ENCODE measurements around the gene METAP2. TPM values are rescaled to one million over a fixed set of nuclear protein-coding genes. Genes with fewer than 3 reads are reported as not detected.
"Not testable (repeated sequence)": the region's sequence is repeated elsewhere in the genome, so short reads cannot be mapped to it uniquely, and the experiment has no call there.

METAP2 gene
- total RNA-seq, 2 donors from 2014 or later, result 24.5 to 87.6 TPM

GRCh38 chr12:95437565-95437964 is 36.4 kb upstream of the METAP2 start:
- TF ChIP-seq CTCF (IDR thresholded peaks at IDR 0.05), result no peak
- Histone ChIP-seq H3K4me3 (no peak overlapping the region), H3K27ac (no peak overlapping the region), H3K27me3 (replicated peaks; ENCODE audit: insufficient read depth) (no peaks in the 10 kb centered on the region), H3K9me3 (no peaks in the 10 kb centered on the region), H3K4me1 (ENCODE audit: control insufficient read depth in 1 of 2, low read depth in 2 of 2) (no peaks in the 10 kb centered on the region), H3K36me3 (no peaks in the 10 kb centered on the region)
- DNase-seq (ENCODE audit: low spot score) (no peak), ATAC-seq (ENCODE audit: insufficient number of reproducible peaks, low FRiP score, low read depth) (no peak)

DNA sequence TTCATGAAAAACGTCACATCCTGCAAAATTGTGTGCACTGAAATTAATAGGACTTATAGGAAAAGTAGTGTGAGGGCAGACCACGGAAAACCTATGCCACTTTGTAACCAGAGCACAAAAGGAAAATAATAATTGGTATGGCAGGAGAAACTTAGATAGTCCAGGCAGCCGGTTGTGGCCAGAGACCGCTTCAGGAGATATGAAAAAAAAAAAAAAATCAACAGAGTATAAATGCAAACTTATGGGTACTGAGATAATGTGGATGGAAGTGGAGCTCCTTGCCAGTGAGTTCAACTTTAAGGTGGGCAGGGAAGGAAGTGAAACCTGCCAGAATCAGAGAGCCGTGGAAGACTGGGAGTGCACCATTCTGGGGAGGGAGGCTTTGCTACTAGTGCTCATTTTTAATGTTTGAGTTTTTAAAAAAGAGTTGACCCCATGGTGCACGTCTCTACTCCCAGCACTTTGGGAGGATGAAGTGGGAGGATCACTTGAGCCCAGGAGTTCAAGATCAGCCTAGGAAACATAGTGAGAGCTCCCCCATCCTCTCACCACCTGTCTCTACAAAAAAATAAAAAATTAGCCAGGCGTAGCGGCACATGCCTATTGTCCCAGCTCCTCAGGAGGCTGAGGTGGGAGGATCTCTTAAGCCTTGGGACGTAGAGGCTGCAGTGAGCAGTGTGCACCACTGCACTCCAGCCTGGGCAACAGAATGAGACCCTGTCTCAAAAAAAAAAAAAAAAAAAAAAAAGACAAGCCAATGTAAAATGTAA is 34.3 kb upstream of the METAP2 start:
- no peak for ATAC-seq (ENCODE audit: insufficient number of reproducible peaks, low FRiP score, low read depth)
- no peaks in the 10 kb centered on the region for H3K9me3 ChIP-seq
- no peaks in the 10 kb centered on the region for H3K4me1 ChIP-seq (ENCODE audit: control insufficient read depth in 1 of 2, low read depth in 2 of 2)
- H3K27me3 ChIP-seq (replicated peaks; ENCODE audit: insufficient read depth), result no peaks in the 10 kb centered on the region
- TF ChIP-seq CTCF (IDR thresholded peaks at IDR 0.05), result no peak
- no peak for DNase-seq (ENCODE audit: low spot score)
- no peaks in the 10 kb centered on the region for H3K36me3 ChIP-seq
- no peak overlapping the region for H3K27ac ChIP-seq
- no peak overlapping the region for H3K4me3 ChIP-seq

- Histone ChIP-seq H3K27me3 (replicated peaks; ENCODE audit: insufficient read depth) (no peaks in the 10 kb centered on the region), H3K9me3 (no peaks in the 10 kb centered on the region), H3K4me1 (ENCODE audit: control insufficient read depth in 1 of 2, low read depth in 2 of 2) (no peaks in the 10 kb centered on the region), H3K27ac (no peak overlapping the region), H3K36me3 (no peaks in the 10 kb centered on the region), H3K4me3 (no peak overlapping the region)
- no peak for ATAC-seq (ENCODE audit: insufficient number of reproducible peaks, low FRiP score, low read depth)
- no peak for DNase-seq (ENCODE audit: low spot score)
- TF ChIP-seq CTCF (IDR thresholded peaks at IDR 0.05), result no peak
These were observed 33.6 kb upstream of the METAP2 start for GRCh38 chr12:95440401-95440800.

GRCh38 chr12:95443459-95443858 is 30.5 kb upstream of the METAP2 start:
- Histone ChIP-seq H3K27ac (no peak overlapping the region), H3K4me1 (ENCODE audit: control insufficient read depth in 1 of 2, low read depth in 2 of 2) (no peaks in the 10 kb centered on the region), H3K4me3 (no peak overlapping the region), H3K9me3 (no peaks in the 10 kb centered on the region), H3K27me3 (replicated peaks; ENCODE audit: insufficient read depth) (no peaks in the 10 kb centered on the region), H3K36me3 (no peaks in the 10 kb centered on the region)
- no peak for TF ChIP-seq CTCF (IDR thresholded peaks at IDR 0.05)
- ATAC-seq (ENCODE audit: insufficient number of reproducible peaks, low FRiP score, low read depth) (no peak), DNase-seq (ENCODE audit: low spot score) (no peak)

- H3K27me3 ChIP-seq (replicated peaks; ENCODE audit: insufficient read depth); H3K9me3 ChIP-seq; H3K27ac ChIP-seq; H3K36me3 ChIP-seq; DNase-seq (ENCODE audit: low spot score); H3K4me1 ChIP-seq (ENCODE audit: control insufficient read depth in 1 of 2, low read depth in 2 of 2); ATAC-seq (ENCODE audit: insufficient number of reproducible peaks, low FRiP score, low read depth); H3K4me3 ChIP-seq: not testable (repeated sequence)
These were observed 28.9 kb upstream of the METAP2 start for GRCh38 chr12:95445099-95445498.
